ENCODE results near the gene PROCA1.
"Not testable (repeated sequence)": the region's sequence is repeated elsewhere in the genome, so short reads cannot be mapped to it uniquely, and the experiment has no call there.

PROCA1 gene

DNA sequence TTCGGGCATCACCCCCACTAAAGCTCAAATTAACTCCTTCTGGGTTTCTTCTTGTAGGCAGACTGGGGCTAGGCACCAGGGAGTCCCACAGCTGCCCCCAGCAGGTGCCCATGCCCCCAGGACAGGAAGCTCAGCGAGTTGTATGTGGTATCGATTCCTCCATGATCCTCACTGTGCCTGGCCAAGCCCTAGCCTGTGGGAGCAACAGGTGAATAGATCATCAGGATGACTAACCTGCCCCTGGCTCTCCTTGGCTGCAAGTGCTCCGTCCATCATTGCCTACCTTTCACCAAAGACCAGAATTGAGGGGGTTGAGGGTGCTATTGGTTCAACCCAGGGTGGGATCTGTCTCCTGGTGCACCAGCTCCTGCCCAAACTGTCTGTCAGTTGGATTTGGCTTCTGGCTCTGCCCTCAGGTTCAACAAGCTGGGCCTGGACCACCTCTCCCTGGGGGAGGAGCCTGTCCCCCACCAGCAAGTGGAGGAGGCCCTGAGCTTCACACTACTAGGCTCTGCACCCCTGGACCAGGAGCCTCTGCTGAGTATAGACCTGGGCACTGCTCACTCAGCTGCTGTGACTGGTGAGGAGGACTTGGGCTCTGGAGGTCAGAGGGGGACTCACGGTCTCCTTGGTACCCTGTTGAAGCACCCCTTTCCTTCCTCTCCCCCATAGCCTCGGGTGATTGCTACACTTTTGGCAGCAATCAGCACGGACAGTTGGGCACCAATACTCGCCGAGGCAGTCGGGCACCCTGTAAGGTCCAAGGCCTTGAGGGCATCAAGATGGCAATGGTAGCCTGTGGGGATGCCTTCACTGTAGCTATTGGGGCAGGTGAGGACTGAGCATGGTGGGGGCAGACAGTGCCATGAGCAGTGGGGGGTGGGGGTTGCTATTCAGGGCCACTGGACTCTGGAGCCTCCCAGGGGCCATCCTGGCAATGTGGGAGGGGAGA, 29.0 kb upstream of the PROCA1 start:
- H3K4me3 ChIP-seq (ENCODE audit: low read length): no peak overlapping the region
- H3K36me3 ChIP-seq (ENCODE audit: insufficient read depth, low read depth, low read length): peaks cover 29% of the 10 kb centered on the region
- no peaks in the 10 kb centered on the region for H3K9me3 ChIP-seq (ENCODE audit: insufficient read depth, low read depth, low read length)
- H3K9ac ChIP-seq (ENCODE audit: low read depth, low read length): no peak overlapping the region
- no peaks in the 10 kb centered on the region for H3K27me3 ChIP-seq (ENCODE audit: insufficient read depth, low read length)
- no peak overlapping the region for H3K27ac ChIP-seq (ENCODE audit: low read length)
- peaks cover under 1% of the 10 kb centered on the region; the same call in 1 of the 2 replicates for H3K4me1 ChIP-seq (ENCODE audit: insufficient read depth, low read length)

DNA sequence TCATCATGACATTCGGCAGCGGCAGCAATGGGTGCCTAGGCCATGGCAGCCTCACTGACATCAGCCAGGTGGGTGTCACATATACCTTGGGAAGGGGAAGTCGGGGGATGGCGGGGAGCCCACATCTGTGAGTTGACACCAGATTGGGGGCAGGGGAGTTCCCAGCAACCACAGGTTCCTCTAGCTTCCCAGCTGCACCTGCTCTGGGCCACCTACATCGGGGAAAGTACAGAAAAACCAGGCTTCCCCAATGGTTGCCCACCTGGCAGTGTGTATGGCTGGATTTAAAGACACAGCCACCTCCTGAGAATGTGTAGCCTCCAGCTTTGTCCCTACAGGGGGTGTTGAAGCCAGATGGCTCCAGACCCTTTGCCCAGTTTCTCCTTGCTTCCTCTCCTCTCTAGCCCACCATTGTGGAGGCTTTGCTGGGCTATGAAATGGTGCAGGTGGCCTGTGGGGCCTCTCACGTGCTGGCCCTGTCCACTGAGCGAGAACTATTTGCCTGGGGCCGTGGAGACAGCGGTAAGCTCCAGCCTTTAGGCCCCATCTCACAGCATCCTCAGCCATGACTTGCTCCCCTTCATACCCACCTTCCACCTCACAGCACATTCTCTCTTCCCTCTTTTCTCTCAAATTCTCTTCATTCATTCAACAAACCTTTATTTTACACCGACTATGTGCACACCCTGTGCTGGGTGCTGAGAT, 27.1 kb upstream of the PROCA1 start:
- H3K9ac ChIP-seq (ENCODE audit: low read depth, low read length): no peak overlapping the region
- no peaks in the 10 kb centered on the region for H3K9me3 ChIP-seq (ENCODE audit: insufficient read depth, low read depth, low read length)
- H3K27me3 ChIP-seq (ENCODE audit: insufficient read depth, low read length): no peaks in the 10 kb centered on the region
- H3K4me1 ChIP-seq (ENCODE audit: insufficient read depth, low read length): no peaks in the 10 kb centered on the region; the same call in 1 of the 2 replicates
- H3K4me3 ChIP-seq (ENCODE audit: low read length): no peak overlapping the region
- H3K36me3 ChIP-seq (ENCODE audit: insufficient read depth, low read depth, low read length): peaks cover 36% of the 10 kb centered on the region
- no peak overlapping the region for H3K27ac ChIP-seq (ENCODE audit: low read length)

DNA sequence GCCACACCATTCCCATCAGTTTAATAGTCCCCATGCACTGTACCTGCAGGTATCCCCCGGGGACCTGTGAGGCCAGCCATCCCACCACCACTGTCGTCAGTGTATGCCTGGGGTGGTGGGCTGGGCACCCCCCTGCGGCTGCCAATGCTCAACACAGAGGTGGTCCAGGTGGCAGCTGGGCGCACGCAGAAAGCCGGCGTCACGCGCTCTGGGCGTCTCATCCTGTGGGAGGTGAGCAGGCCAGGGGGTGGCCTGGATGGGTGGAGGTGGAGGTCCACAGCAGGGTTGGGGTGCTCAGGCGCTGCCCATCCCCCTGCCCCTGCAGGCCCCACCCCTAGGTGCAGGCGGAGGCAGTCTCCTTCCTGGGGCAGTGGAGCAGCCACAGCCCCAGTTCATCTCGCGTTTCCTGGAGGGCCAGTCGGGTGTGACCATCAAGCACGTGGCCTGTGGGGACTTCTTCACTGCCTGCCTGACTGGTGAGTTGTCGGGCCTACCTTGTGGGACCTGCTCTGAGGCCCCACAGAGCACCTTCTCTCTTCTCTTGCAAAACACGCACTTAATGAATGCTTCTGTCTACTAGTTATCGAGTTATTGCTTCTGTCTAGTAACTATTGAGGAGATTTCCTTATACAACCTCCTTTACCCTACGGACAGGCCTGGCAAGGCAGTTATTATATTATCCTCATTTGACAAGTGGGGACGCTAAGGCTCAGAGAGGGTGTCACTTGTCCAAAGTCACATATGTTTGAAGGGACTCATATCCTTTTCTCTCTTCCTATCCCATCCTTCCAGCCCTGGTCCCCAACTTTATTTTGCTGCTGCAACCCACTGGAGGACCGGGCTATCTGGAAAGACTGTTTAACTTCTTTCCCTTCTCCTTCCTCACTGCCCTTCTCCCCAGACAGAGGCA, 26.3 kb upstream of the PROCA1 start:
- H3K27ac ChIP-seq (ENCODE audit: low read length): no peak overlapping the region
- H3K36me3 ChIP-seq (ENCODE audit: insufficient read depth, low read depth, low read length): peaks cover 36% of the 10 kb centered on the region

DNA sequence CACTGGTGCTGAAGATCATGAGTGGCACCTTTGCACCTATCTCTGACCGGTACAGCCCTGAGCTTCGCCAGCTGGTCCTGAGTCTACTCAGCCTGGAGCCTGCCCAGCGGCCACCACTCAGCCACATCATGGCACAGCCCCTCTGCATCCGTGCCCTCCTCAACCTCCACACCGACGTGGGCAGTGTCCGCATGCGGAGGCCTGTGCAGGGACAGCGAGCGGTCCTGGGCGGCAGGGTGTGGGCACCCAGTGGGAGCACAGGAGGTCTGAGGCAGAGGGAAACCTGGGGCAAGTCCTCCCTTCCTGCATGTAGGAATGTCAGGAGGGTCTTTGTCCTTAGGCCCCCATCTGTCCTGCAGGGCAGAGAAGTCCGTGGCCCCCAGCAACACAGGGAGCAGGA, 25.6 kb upstream of the PROCA1 start:
- Histone ChIP-seq H3K4me3 (ENCODE audit: low read length) (no peak overlapping the region), H3K9ac (ENCODE audit: low read depth, low read length) (no peak overlapping the region), H3K4me1 (ENCODE audit: insufficient read depth, low read length) (no peaks in the 10 kb centered on the region; the same call in 1 of the 2 replicates)

More for the DNA sequence above, 26.3 kb upstream of the PROCA1 start:
- Histone ChIP-seq H3K9ac (ENCODE audit: low read depth, low read length) (no peak overlapping the region), H3K9me3 (ENCODE audit: insufficient read depth, low read depth, low read length) (no peaks in the 10 kb centered on the region), H3K27me3 (ENCODE audit: insufficient read depth, low read length) (no peaks in the 10 kb centered on the region), H3K4me1 (ENCODE audit: insufficient read depth, low read length) (no peaks in the 10 kb centered on the region; the same call in 1 of the 2 replicates), H3K4me3 (ENCODE audit: low read length) (no peak overlapping the region)

DNA sequence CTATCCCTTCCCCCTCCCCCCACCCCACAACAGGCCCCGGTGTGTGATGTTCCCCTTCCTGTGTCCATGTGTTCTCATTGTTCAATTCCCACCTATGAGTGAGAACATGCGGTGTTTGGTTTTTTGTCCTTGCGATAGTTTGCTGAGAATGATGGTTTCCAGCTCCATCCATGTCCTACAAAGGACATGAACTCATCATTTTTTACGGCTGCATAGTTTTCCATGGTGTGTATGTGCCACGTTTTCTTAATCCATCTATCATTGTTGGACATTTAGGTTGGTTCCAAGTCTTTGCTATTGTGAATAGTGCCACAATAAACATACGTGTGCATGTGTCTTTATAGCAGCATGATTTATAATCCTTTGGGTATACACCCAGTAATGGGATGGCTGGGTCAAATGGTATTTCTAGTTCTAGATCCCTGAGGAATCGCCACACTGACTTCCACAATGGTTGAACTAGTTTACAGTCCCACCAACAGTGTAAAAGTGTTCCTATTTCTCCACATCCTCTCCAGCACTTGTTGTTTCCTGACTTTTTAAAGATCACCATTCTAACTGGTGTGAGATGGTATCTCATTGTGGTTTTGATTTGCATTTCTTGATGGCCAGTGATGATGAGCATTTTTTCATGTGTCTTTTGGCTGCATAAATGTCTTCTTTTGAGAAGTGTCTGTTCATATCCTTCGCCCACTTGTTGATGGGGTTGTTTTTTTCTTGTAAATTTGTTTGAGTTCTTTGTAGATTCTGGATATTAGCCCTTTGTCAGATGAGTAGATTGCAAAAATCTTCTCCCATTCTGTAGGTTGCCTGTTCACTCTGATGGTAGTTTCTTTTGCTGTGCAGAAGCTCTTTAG, 24.5 kb upstream of the PROCA1 start:
- not testable (repeated sequence) for H3K27me3 ChIP-seq (ENCODE audit: insufficient read depth, low read length); H3K4me3 ChIP-seq (ENCODE audit: low read length); H3K27ac ChIP-seq (ENCODE audit: low read length); H3K4me1 ChIP-seq (ENCODE audit: insufficient read depth, low read length); H3K9me3 ChIP-seq (ENCODE audit: insufficient read depth, low read depth, low read length); H3K9ac ChIP-seq (ENCODE audit: low read depth, low read length)
- peaks cover 36% of the 10 kb centered on the region for H3K36me3 ChIP-seq (ENCODE audit: insufficient read depth, low read depth, low read length)

More for the DNA sequence above, 25.6 kb upstream of the PROCA1 start:
- Histone ChIP-seq H3K36me3 (ENCODE audit: insufficient read depth, low read depth, low read length) (peaks cover 36% of the 10 kb centered on the region), H3K27ac (ENCODE audit: low read length) (no peak overlapping the region), H3K9me3 (ENCODE audit: insufficient read depth, low read depth, low read length) (no peaks in the 10 kb centered on the region), H3K27me3 (ENCODE audit: insufficient read depth, low read length) (no peaks in the 10 kb centered on the region)

DNA sequence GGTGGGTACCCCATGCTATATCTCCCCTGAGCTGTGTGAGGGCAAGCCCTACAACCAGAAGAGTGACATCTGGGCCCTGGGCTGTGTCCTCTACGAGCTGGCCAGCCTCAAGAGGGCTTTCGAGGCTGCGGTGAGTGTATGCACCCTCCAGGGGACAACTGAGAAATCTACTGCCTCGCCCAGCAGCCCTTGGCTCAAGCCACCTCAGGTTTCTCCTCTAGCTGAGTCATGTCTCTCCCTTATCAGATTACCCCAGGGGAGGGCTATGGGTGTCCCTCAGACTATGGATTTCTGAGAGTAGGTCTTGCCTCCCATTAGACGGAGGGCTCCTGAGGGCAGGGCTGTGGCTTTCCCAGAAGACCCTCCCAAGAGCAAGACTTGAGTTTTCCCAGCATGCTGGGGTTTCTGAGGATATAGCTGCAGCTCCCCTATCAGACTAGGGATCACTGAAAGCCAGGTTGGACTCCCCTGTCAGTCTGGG, 23.6 kb upstream of the PROCA1 start:
- H3K27me3 ChIP-seq (ENCODE audit: insufficient read depth, low read length): no peaks in the 10 kb centered on the region
- no peak overlapping the region for H3K27ac ChIP-seq (ENCODE audit: low read length)
- H3K36me3 ChIP-seq (ENCODE audit: insufficient read depth, low read depth, low read length): peaks cover 32% of the 10 kb centered on the region
- no peak overlapping the region for H3K9ac ChIP-seq (ENCODE audit: low read depth, low read length)
- H3K4me1 ChIP-seq (ENCODE audit: insufficient read depth, low read length): no peaks in the 10 kb centered on the region
- no peaks in the 10 kb centered on the region for H3K9me3 ChIP-seq (ENCODE audit: insufficient read depth, low read depth, low read length)
- no peak overlapping the region for H3K4me3 ChIP-seq (ENCODE audit: low read length)

DNA sequence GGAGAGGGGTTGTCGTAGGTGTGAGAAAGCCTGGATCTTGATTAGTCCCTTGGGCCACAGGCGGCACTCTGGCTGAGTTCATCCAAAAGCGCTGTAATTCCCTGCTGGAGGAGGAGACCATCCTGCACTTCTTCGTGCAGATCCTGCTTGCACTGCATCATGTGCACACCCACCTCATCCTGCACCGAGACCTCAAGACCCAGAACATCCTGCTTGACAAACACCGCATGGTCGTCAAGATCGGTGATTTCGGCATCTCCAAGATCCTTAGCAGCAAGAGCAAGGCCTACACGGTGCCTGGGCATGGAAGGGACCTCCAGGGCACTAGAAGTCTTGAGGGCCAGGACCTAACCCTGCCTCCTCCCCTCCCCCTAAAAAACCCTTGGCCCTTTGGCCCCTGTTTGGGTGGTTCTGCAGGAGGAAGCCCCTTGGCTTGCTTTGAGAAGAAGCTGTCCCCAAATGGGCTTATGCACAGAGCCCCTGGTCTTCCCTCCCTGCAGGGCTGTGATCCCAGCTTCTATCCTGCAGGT, 23.1 kb upstream of the PROCA1 start:
- Histone ChIP-seq H3K27ac (ENCODE audit: low read length) (no peak overlapping the region), H3K36me3 (ENCODE audit: insufficient read depth, low read depth, low read length) (peaks cover 32% of the 10 kb centered on the region), H3K27me3 (ENCODE audit: insufficient read depth, low read length) (no peaks in the 10 kb centered on the region), H3K4me3 (ENCODE audit: low read length) (no peak overlapping the region), H3K4me1 (ENCODE audit: insufficient read depth, low read length) (no peaks in the 10 kb centered on the region), H3K9ac (ENCODE audit: low read depth, low read length) (no peak overlapping the region), H3K9me3 (ENCODE audit: insufficient read depth, low read depth, low read length) (no peaks in the 10 kb centered on the region)

DNA sequence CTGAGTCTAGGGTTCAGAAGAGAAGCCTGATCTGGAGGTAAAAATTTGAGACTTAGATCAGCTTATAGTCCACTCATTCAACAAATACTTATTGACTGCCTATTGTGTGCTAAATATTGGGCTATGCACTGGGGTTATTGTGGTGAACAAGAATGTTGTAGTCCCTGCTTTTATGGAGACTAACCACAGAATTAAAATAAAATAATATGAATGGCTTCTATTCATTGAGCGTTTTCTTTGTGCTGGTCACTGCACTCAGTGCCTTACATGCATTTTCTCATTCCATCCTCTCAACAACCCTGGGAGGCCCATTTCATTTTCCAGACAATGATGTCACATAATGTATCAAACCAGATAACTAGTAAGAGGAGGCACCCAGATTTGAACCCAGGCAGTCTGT, 21.7 kb upstream of the PROCA1 start:
- no peaks in the 10 kb centered on the region for H3K27me3 ChIP-seq (ENCODE audit: insufficient read depth, low read length)
- no peaks in the 10 kb centered on the region for H3K4me1 ChIP-seq (ENCODE audit: insufficient read depth, low read length)
- H3K27ac ChIP-seq (ENCODE audit: low read length): no peak overlapping the region
- H3K4me3 ChIP-seq (ENCODE audit: low read length): no peak overlapping the region
- no peak overlapping the region for H3K9ac ChIP-seq (ENCODE audit: low read depth, low read length)
- H3K36me3 ChIP-seq (ENCODE audit: insufficient read depth, low read depth, low read length): peaks cover 23% of the 10 kb centered on the region
- no peaks in the 10 kb centered on the region for H3K9me3 ChIP-seq (ENCODE audit: insufficient read depth, low read depth, low read length)

DNA sequence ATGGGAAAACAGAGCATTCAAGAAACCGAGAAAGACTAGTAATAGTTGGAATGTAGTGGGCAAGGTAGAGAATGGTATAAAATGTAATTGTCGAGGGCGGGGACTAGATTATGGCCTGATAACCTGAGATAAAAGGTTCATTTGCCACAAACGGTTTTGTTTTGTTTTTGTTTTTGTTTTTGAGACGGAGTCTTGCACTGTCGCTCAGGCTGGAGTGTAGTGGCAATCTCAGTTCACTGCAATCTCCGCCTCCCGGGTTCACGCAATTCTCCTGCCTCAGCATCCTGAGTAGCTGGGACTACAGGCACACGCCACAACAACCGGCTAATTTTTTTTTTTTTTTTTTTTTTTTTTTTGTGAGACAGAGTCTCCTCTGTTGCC, 18.3 kb upstream of the PROCA1 start:
- Histone ChIP-seq H3K27me3 (ENCODE audit: insufficient read depth, low read length) (no peaks in the 10 kb centered on the region), H3K27ac (ENCODE audit: low read length) (no peak overlapping the region), H3K9me3 (ENCODE audit: insufficient read depth, low read depth, low read length) (no peaks in the 10 kb centered on the region), H3K36me3 (ENCODE audit: insufficient read depth, low read depth, low read length) (peaks cover 9% of the 10 kb centered on the region; the same call in 1 of the 2 replicates), H3K9ac (ENCODE audit: low read depth, low read length) (no peak overlapping the region), H3K4me3 (ENCODE audit: low read length) (no peak overlapping the region), H3K4me1 (ENCODE audit: insufficient read depth, low read length) (no peaks in the 10 kb centered on the region)

DNA sequence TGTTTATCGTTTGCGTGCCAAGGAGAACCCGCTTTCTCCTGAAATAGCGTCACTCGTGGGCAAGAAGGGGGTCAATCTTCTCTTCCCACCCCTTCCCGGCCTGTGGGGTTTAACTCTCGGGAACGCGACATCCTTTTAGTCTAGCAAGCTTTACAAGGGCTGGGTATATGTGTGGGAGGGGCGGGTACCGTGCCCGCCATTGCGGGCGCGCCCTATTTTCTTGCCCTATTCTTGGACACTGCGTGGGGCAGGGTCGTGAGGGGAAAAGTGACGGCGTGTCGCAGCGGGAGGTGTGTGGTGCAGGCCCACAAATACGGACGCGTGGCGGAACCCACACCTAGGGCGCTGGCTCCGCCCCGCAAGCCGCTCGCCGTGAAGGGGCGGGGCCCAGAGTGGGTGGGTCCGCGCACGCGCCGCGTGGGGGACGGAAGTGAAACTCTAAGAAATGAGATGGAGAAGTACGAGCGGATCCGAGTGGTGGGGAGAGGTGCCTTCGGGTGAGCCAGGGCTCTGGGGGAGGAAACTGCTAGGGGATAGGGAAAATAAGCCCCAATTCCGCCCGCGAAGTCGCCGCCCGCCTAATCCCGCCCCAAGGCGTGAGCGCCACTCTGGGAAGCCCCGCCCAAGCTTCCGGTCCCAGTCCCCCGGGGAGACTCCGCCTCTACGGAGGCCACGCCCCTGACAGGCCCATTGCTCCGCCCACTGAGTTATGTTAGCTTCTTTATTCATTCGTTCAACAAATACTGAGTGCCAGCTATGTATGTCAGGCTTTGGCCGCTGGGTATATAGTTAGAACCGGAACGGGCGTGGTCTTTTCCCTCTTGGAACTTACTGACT, 16.9 kb upstream of the PROCA1 start, which contains the start of gene NEK8:
NEK8 (plus strand) TSS at position 425 of the 837 bp plus-strand sequence; CDS start at position 451, 26 bp downstream.
- Histone ChIP-seq H3K4me3 (ENCODE audit: low read length) (peak within 1 kb of the TSS; percentile 99), H3K9ac (ENCODE audit: low read depth, low read length) (peak within 1 kb of the TSS; percentile 89), H3K36me3 (ENCODE audit: insufficient read depth, low read depth, low read length) (peaks cover 14% of the 10 kb centered on the region), H3K27me3 (ENCODE audit: insufficient read depth, low read length) (no peaks in the 10 kb centered on the region), H3K27ac (ENCODE audit: low read length) (peak within 1 kb of the TSS; percentile 84), H3K4me1 (ENCODE audit: insufficient read depth, low read length) (no peaks in the 10 kb centered on the region), H3K9me3 (ENCODE audit: insufficient read depth, low read depth, low read length) (no peaks in the 10 kb centered on the region)
